HG03060 (cell line): ENCODE measurements around the gene AFMID.
A peak's percentile ranks its signal among the peaks of the same experiment; 100 is the strongest.
"Not testable (repeated sequence)": the region's sequence is repeated elsewhere in the genome, so short reads cannot be mapped to it uniquely, and the experiment has no call there.

Experiments
- ATAC-seq: cut with Tn5 transposase; IDR thresholded peaks from one replicate; pipeline ENCODE4 v1.9.1; 2021; ENCODE audit warnings: low read depth, moderate number of reproducible peaks; ENCODE audit not compliant: unreplicated experiment

Gene AFMID

DNA sequence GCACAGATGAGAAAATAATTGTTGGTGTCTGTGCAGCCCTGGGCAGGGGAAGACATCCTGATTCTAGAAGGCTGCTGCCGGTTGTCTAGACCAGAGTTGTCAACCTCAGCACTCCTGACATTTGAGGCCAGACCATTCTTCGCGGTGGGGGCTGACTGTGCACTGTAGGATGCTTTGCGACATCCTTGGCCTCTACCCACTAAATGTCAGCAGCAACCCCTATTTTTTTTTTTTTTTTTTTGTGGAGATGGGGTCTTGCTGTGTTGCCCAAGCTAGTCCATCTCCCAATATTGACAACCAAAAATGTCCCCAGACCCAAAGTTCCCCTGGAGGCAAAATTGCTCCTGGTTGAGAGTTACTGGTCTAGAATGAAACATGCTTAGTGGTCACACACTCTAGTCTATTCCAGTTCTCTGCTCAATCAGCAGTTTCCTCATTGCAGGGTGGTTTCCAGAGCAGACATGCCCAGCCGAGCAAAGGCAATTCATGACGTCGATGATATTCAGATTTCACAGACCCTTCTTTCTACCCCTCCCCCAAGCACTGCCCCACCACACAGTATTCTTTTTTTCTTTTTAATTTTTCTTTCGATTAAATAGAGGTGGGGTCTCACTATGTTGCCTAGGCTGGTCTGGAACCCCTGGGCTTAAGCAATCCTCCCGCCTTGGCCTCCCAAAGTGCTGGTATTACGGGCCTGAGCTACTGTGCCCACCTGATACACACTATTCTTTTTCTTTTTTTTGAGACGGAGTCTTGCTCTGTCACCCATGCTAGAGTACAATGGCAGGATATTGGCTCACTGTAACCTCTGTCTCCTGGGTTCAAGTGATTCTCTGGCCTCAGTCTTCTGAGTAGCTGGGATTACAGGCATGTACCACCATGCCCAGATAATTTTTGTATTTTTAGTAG, 32.0 kb upstream of the AFMID start:
- ATAC-seq = peak; percentile 33

DNA sequence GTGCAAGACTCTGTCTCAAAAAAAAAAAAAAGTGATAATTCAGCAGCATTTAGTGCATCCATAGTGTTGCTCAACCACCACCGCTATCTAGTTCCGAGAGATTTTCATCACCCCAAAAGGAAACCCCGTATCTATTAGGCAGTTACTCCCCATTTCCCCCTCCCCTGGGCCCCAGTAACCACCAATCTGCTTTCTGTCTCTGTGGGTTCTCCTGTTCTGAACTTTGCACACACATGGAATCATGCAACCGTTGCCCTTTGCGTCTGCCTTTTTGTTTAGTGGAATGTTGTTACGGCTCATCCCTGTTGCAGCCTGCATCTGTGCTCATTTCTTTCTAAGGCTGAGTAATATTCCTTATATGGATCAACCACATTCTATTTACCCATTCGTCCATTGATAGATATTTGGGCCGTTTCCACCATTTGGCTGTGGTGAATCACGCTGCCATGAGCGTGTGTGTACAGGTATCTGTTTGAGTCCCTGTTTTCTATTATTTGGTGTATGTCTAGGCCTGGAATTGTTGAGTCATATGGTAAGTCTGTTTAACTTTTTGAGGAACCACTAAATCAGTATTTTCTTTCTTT, 27.5 kb upstream of the AFMID start:
- ATAC-seq = no peak

DNA sequence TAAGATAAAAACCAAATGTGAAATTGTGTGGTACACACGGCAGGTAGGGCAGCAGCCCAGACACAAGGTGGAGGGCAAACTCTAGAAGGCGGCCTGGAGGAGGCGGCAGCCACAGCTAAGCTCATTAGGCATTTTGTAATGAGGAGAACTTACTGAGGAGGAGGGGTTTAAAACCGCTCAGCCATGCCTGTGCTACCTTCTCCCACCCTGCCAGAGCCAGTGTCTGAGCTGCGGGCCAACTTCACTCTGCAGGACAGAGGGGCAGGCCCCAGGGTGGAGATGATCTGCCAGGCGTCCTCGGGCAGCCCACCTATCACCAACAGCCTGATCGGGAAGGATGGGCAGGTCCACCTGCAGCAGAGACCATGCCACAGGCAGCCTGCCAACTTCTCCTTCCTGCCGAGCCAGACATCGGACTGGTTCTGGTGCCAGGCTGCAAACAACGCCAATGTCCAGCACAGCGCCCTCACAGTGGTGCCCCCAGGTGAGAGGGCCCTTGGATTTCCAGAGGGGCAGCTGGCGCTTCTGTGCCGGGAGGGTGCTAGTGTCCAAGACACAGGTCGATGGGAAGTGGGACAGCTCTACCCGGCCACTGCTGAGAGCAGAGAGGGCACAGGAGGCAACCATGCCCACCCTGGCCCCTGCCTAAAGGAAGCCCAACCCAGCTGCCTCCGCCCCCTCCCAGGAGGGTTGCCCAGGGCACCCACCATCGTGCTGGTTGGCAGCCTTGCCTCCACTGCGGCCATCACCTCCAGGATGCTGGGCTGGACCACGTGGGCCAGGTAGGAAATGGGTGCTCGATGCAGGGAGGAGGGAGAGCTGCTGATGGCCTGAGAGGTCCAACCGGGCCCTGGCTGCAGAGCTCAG, 23.0 kb upstream of the AFMID start:
- ATAC-seq = no peak

DNA sequence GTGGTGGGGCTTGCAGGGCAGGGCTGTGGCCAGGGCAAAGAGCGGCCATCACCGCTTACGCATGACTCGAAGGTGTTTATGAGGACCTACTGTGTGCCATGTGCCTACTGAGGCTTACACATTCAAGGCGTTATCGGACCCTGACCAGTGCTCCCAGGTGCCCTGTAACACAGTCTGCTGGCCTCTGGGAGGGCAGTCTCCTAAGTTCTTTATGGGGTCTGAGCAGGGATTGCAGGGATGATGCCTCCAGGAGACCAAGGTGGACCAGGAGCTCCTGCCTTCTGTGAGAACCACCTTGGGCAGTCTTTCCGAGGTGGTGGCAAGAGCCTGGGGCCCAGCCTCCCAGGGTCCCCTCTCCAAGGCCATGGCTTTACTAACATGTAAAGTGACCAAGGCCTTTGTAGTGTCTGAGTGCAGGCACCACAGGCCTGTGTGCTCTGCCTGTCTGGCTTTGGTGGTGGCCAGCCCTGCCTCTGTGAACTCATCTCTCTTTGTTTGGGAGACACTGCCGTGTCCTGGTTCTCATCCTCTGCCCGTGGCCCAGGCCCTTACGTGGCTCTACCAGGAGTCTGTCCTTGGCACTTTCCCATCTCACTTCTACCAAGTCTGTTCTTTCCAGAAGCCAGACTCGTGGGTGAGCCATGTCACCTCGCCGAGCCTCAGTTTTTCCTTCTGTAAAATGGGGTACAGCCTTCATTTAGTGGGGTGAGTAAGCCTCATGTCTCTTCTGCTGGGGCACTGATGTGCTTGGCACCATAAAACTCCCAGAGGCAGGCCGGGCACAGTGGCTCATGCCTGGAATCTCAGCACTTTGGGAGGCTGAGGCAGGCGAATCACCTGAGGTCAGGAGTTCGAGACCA, 22.2 kb upstream of the AFMID start:
- ATAC-seq = no peak

DNA sequence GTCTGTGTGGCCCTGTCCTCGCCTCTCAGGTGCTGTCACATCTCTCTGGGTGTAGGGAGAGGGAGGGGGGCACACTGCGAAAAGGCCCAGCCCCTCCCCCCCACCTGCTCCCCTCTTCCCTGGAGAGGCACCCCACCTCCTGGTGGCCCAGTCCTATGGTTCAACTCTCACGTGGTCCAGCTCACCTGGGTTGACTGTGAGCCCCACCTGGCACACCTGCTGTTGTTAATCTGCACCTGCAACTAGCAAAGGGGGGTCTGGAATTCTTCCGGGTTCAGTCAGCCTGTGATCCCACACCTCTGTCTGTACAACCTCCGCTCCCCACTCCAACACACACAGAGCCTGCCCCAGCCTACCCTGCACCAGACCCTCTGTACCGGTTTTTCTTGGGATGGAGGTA, 20.7 kb upstream of the AFMID start:
- ATAC-seq = no peak

DNA sequence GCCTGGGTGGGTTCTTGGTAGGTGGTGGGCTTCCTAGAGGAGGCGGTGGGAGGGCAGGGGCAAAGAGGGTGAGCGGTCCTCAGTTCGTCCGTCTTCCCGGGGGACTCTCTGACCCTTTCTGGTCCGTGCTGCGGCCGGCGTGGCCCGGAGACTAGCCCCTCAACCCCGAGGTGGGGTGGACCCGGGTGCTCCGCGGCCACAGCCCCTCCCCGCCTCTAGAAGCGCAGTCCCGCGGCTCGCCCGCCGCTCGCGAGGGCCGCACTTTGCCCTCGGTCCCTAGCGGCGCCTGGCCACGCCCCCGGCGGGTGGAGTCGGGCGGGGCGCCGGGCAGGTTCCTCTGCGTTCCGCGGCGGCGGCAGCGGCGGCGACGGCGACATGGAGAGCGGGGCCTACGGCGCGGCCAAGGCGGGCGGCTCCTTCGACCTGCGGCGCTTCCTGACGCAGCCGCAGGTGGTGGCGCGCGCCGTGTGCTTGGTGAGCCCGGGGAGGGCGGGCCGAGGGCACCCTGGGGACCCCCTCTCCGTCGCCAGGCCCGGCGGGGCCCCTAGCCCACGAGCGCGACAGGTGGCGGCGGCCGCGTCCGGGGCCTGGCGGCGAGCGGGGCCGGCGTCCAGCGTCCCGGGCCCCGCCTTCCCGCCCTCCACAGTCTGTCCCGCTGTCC, 18.8 kb upstream of the AFMID start, which contains the start of gene SYNGR2:
TSS of gene SYNGR2 (plus strand) at position 340 of the 661 bp plus-strand sequence. CDS start at position 376, 36 bp downstream.
- ATAC-seq = no peak

DNA sequence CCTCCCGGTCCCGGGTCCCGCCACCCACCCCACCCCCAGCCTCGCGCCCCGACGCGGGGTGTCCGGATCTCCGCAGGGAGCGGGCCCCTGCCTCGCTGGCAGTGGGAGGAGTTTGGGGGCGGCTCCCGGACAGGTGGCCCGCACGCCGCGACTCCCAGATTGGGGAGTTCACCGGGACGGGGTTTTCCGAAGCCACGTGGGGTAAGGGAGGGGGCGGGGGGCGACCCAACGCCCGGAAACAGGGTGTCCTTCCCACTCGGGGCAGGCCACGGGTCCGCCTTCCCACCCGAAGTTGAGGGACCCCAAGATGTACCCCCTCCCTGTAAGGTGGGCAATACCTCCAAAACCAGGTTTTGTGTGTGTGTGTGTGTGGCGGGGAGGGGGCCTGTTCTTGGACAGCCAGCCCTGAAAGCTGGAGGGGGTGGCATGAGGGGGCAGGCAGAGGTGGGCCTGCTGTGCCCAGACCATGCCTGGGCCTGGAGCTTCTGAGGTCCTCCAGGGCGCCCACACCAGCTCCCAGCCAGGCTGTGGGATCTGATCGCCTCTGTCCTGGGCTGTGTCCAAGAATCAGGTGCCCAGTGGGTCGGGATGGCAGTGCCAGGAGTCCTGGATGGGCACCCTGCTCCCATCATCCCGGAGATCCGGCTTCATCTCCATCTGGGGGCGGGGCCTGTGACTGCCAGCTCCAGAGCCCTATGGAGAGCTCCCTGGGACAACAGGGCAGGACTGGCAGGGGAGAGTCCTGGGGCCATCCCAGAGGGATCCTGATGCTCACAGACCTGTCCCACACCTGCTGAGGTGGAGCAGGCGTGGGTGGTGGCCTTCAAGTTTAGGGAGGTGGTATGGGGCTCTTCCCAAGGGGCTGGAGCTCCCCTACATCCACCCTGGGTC, 18.0 kb upstream of the AFMID start:
- ATAC-seq = no peak

DNA sequence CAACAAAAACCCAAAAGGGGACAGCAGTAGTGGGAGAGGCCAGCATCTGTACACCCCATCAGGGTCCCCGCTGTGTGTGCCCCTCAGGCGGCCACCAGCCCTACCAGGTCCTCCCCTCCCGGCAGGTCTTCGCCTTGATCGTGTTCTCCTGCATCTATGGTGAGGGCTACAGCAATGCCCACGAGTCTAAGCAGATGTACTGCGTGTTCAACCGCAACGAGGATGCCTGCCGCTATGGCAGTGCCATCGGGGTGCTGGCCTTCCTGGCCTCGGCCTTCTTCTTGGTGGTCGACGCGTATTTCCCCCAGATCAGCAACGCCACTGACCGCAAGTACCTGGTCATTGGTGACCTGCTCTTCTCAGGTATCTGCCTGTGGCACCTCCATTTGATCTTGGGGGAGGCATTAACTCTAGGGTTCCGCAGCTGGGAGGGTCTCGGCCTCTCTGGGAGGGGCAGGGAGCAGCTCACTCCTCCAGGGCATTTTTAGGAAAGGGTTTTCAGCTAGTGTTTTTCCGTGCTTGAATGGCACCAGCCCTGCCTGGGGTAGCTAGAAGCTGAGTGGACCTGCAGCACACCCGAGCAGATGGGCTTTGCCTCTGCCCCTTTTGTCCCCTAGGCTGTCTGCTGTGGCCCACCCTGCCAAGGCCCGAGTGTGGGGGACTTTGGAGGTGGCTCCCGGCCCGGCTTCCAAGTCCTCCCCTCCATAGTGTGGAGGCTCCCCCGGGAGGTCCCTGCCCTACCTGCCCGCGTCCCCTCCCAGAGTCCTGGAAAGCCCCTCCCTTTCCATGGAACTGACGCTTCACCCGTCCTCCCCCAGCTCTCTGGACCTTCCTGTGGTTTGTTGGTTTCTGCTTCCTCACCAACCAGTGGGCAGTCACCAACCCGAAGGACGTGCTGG, 16.2 kb upstream of the AFMID start:
- ATAC-seq = no peak

DNA sequence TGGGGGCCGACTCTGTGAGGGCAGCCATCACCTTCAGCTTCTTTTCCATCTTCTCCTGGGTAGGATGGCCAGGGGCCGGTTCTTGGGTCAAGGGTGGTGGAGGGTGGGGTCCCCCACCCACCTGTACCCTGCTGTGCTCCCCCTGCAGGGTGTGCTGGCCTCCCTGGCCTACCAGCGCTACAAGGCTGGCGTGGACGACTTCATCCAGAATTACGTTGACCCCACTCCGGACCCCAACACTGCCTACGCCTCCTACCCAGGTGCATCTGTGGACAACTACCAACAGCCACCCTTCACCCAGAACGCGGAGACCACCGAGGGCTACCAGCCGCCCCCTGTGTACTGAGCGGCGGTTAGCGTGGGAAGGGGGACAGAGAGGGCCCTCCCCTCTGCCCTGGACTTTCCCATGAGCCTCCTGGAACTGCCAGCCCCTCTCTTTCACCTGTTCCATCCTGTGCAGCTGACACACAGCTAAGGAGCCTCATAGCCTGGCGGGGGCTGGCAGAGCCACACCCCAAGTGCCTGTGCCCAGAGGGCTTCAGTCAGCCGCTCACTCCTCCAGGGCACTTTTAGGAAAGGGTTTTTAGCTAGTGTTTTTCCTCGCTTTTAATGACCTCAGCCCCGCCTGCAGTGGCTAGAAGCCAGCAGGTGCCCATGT, 15.4 kb upstream of the AFMID start:
- not testable (repeated sequence) for ATAC-seq

DNA sequence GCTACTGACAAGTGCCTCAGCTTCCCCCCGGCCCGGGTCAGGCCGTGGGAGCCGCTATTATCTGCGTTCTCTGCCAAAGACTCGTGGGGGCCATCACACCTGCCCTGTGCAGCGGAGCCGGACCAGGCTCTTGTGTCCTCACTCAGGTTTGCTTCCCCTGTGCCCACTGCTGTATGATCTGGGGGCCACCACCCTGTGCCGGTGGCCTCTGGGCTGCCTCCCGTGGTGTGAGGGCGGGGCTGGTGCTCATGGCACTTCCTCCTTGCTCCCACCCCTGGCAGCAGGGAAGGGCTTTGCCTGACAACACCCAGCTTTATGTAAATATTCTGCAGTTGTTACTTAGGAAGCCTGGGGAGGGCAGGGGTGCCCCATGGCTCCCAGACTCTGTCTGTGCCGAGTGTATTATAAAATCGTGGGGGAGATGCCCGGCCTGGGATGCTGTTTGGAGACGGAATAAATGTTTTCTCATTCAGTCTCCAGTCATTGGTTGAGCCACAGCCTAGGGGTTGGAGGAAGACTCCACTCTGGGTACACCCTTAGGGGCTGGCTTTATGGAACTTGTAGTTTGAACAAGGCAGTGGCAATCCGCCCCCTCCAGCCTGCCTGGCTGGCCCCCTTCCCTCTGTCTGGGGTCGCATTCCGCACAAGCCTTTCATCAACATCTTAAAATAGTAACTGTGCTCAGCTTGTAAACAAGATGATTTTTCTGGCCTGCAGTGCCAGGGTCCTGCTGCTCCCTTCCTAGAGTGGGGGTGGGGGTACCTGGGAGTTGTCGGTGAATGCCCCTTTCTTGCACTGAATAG, 14.7 kb upstream of the AFMID start:
- ATAC-seq = no peak

DNA sequence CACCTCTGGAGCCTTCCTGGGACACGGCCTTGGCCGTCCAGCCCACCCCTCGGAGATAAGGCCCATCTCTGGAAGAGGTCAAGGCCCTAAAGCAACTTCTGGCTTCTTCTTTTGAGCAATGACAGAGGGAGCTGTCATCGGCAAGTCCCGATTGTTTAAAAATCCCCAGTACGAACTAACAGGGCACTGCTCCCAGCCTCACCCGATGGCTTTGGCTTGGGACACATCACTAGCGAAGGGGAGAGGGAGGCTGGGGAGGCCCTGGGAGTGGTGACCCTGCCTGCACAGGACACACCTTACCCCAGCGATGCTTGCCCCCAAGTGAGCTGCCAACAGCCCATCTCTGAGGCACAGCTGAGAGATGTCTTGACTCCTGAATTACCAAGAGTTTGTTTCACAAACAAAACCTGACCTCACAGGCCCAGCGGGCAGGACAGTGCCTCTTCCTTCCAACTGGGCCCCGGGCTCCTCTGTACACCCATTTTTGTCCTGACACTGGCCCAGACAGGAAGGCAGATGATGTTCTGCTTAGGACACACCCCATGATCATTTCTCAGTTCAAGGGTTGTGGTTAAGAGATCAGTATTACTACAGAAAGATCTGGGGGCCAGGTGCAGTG, 14.0 kb upstream of the AFMID start:
- ATAC-seq = no peak

DNA sequence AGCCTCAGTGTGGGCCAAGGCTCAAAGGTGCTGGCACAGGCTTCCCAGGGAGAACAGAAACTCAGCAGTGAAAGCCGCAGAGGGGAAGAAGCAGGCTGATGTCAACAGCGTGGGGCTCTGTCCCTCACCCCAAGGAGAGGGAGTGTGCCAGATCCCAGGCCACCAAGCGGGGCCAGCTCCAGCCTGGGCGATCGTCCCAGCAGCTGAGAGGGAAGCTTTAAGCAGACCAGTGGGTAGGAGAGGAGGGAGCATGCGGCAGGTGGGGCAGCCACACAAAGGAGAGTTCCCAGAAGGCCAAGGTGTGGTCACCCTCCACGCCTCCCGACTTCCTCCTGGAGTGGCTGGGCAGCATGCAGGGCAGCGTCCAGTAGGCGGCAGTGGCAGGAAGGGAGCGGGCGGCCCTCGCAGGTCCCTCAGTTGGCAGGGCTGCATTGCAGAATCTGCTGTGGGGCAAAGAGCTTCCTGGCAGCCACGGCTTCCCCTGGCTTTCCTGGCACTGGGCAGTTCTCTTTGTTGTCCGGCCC, 12.8 kb upstream of the AFMID start:
- no peak for ATAC-seq

DNA sequence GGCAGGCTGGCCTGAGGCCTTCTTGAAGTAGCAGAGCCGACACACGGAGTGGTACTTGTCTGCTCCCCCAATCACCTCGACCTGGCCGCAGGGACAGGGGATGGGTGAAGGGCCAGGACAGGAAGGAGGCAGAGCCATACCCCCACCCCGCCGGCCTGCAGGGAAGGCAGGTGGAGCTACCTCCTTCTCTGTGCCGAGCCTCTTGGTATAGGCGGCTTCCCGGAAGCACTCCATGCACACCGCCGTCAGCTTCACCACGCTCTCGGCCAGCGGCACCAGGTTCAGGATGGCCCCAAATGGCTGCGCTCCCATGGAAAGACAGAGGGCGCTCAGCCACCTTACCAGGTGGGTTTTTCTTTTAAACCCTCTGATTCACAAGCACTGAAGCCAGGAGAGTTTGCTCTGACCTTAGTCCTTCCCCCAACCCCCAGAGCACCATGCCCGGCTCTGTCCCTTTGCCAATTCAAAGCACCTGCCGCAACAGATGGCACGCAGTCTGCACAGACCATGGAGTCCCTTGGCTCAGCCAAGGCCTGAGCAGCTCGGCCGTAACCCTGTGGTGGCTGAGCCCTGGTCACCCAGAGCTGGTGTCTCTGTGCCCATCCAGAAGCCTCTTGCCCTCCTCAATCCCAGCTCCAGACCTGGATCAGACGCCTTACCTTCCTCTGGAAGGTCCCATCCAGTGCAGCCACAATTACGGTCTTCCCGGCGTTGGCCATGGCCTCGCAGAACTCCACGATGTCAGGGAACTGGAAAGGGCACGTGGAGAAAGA, 12.1 kb upstream of the AFMID start:
- ATAC-seq = no peak

DNA sequence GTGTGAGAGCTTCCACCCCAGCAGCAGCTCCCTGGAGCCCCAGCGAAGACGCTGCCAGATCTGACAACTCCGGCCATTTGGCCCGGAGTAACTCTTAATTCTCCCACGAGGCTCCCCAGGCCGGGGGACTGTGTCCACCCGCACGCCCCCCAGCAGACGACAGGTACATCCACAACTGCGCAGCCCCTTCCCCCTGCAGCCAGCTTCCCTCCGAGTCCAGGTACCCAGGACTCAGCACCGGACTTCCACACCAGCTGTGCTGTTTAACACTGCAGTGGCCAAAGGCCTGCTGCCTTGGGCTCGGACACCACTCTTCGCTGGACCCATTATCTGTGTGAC, 11.6 kb upstream of the AFMID start:
- no peak for ATAC-seq

DNA sequence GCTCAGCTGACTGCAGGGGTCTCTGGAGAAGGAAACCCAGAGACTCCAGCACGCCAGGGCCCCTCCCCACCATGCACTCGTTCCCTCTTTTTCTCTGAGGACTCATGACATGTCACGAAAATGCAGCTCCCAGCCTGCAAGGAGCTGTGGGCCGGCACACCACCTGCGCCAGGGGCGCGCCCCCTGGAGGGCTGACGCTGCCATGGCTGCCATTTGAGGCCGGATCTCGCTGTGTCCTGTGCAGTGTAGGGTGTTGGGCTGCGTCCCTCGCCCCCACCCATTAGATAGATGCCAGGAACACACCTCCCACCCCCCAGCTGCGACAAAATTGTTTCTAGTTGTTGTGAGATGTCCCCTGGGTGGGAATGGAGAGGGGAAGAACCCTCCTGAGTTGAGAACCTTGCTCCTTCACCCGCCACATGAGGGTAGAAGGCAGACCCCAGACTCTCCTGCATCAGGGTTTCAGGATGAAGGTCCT, 10.6 kb upstream of the AFMID start:
- ATAC-seq = no peak
